Liver (tissue), 9 donors: ENCODE results near the gene CPNE5. TPM values are rescaled to one million over a fixed set of nuclear protein-coding genes. Genes with fewer than 3 reads are reported as not detected.

Source experiments
- DNase-seq: peaks from one replicate; pipeline ENCODE4 v3.0.0-alpha.2; 2017; ENCODE audit warnings: low spot score
- H3K27ac ChIP-seq, 2 donors: one replicate each; pipeline ENCODE4 v1.7.0; 2013; ENCODE audit warnings: inconsistent platforms in 2 of 2, low read length in 2 of 2, control low read depth in 1 of 2, low read depth in 1 of 2, mild to moderate bottlenecking in 1 of 2
- H3K27me3 ChIP-seq, 4 donors: one replicate each; pipeline versions ENCODE4 v1.6.1 to v1.7.0; 2013; ENCODE audit warnings: low read length in 3 of 4, inconsistent platforms in 1 of 4, mild to moderate bottlenecking in 1 of 4, moderate library complexity in 1 of 4; ENCODE audit not compliant: control insufficient read depth in 4 of 4, insufficient read depth in 4 of 4
- H3K36me3 ChIP-seq, 4 donors: one replicate each; pipeline versions ENCODE4 v1.6.1 to v1.7.0; 2013; ENCODE audit warnings: low read length in 3 of 4, mild to moderate bottlenecking in 3 of 4, low read depth in 1 of 4, moderate library complexity in 1 of 4; ENCODE audit not compliant: control insufficient read depth in 4 of 4, insufficient read depth in 3 of 4
- H3K4me1 ChIP-seq, 4 donors: one replicate each; pipeline versions ENCODE4 v1.6.1 to v1.7.0; 2013; ENCODE audit warnings: low read length in 3 of 4, mild to moderate bottlenecking in 3 of 4, moderate library complexity in 1 of 4; ENCODE audit not compliant: control insufficient read depth in 4 of 4, insufficient read depth in 4 of 4
- H3K4me3 ChIP-seq, 3 donors: one replicate each; pipeline versions ENCODE4 v1.6.1 to v1.7.0; 2013; ENCODE audit warnings: low read length in 3 of 3, control low read depth in 1 of 3, low read depth in 1 of 3, mild to moderate bottlenecking in 1 of 3
- H3K9ac ChIP-seq, 2 donors: one replicate each; pipeline ENCODE4 v1.7.0; 2013; ENCODE audit warnings: low read length in 2 of 2, mild to moderate bottlenecking in 2 of 2, moderate library complexity in 2 of 2, control low read depth in 1 of 2, low read depth in 1 of 2
- H3K9me3 ChIP-seq, 4 donors: one replicate each; pipeline versions ENCODE4 v1.6.1 to v1.7.0; 2013; ENCODE audit warnings: low read length in 3 of 4; ENCODE audit not compliant: control insufficient read depth in 4 of 4
- ATF3 ChIP-seq: IDR thresholded peaks from 2 replicates; pipeline ENCODE4 v1.6.1; 2016; ENCODE audit warnings: antibody characterized with exemption
- EGR1 ChIP-seq, 2 donors: IDR thresholded peaks; 2 replicates each; pipeline ENCODE4 v1.6.1; 2016 to 2018; ENCODE audit warnings: antibody characterized with exemption in 2 of 2, low read depth in 2 of 2
- FOXA2 ChIP-seq: IDR thresholded peaks from 2 replicates; pipeline ENCODE4 v1.6.1; 2016; ENCODE audit warnings: antibody characterized with exemption
- HNF4A ChIP-seq, 2 donors: conservative IDR thresholded peaks; 2 replicates each; pipeline ENCODE4 v1.6.1; 2016; ENCODE audit warnings: antibody characterized with exemption in 2 of 2, mild to moderate bottlenecking in 2 of 2
- HNF4G ChIP-seq: IDR thresholded peaks from 2 replicates; pipeline ENCODE4 v1.6.1; 2016; ENCODE audit warnings: antibody characterized with exemption
- MAX ChIP-seq: IDR thresholded peaks from 2 replicates; pipeline ENCODE4 v1.6.1; 2016; ENCODE audit warnings: antibody characterized with exemption
- NR2F2 ChIP-seq: IDR thresholded peaks from 2 replicates; pipeline ENCODE4 v1.6.1; 2016; ENCODE audit warnings: antibody characterized with exemption
- RAD21 ChIP-seq, 2 donors: IDR thresholded peaks; 2 replicates each; pipeline ENCODE4 v1.6.1; 2016; ENCODE audit warnings: antibody characterized with exemption in 2 of 2, mild to moderate bottlenecking in 2 of 2
- SP1 ChIP-seq: IDR thresholded peaks from 2 replicates; pipeline ENCODE4 v1.6.1; 2018; ENCODE audit warnings: antibody characterized with exemption, mild to moderate bottlenecking
- YY1 ChIP-seq: IDR thresholded peaks from 2 replicates; pipeline ENCODE4 v1.6.1; 2016; ENCODE audit warnings: antibody characterized with exemption, mild to moderate bottlenecking
- ZBTB33 ChIP-seq: IDR thresholded peaks from 2 replicates; pipeline ENCODE4 v1.6.1; 2016; ENCODE audit warnings: antibody characterized with exemption
- WGBS: extraction: QIAGEN DNeasy Blood & Tissue Kit; methylation state at CpG from one replicate; pipeline ENCODE4 v1.1.7; 2013; 5-methylcytosine and 5-hydroxymethylcytosine counted together
- polyA plus RNA-seq, 2 donors: library from polyadenylated mRNA; stranded (reverse) in 1 of 2; unstranded in 1 of 2; fragments of 200-250 nt in 1 of 2; fragments of >200 nt in 1 of 2; fragmentation: Nextera tagmentation in 1 of 2; extraction: Ambion mirVana in 1 of 2; gene quantifications; one replicate each; pipeline versions ENCODE4 v1.2.1 to v1.2.3, GENCODE V29; 2013 to 2015
- total RNA-seq, 2 donors: library from RNA; depleted of rRNA; stranded (reverse); fragments of >200 nt; gene quantifications; one replicate each; pipeline ENCODE4 v1.2.3, GENCODE V29; 2014
- TF ChIP-seq, protein P1 (sequence below): IDR thresholded peaks from 2 replicates; pipeline ENCODE4 v1.6.1; 2016; ENCODE audit warnings: antibody characterized with exemption, mild to moderate bottlenecking
- donor health status: healthy.
- donor health status: healthy.
- donor health status: healthy.
- donor health status: healthy.
- donor health status: healthy.

Gene CPNE5
- total and polyA plus RNA-seq, 4 donors: 0.24 to 1.1 (median 0.44) TPM

DNA sequence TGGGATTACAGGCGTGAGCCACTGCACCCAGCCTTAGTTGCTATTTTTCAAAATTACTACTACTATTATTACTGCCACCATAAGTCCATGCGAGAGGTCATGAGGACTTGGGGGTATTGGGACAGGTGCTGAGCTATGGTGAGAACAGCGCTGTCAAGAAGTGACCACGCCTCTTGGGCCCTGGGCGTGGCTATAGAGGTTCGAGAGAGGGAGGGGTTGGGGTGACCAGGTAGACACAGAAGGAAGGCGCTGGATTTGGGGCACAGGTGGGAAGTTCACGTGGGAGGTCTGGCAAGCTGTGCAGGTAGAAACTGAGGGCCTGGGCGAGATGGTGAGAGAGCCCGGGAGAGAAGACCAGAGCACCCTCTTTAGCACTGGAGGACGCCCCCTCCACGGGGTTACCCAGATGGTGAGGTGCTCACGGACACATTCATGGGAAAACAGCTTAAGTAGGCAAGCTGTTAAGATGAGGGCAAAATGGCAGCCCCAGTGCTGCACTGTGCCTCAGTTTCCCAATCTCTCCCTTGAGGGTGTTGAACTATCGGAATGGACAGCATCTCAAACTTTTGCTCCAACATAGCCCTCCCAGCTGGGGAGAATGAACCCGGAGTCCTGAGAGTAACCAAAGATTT lies 80.6 kb downstream of the CPNE5 start:
- no peaks in the 10 kb centered on the region for H3K4me1 ChIP-seq
- 63% methylated on average over 15 of the region's 15 CpGs for WGBS
- TF ChIP-seq SP1: no peak

GRCh38 chr6:36757943-36758508 lies 81.2 kb downstream of the CPNE5 start:
- WGBS: 76% methylated on average over 6 of the region's 6 CpGs
- no peaks in the 10 kb centered on the region for H3K36me3 ChIP-seq

More for the DNA sequence above, 80.6 kb downstream of the CPNE5 start:
- DNase-seq: no peak
- Histone ChIP-seq H3K9me3 (no peaks in the 10 kb centered on the region), H3K27ac (no peak overlapping the region), H3K36me3 (no peaks in the 10 kb centered on the region), H3K9ac (no peak overlapping the region), H3K4me3 (no peak overlapping the region), H3K27me3 (no peaks in the 10 kb centered on the region)

GRCh38 chr6:36757206-36757605 lies 82.0 kb downstream of the CPNE5 start:
- no peak overlapping the region for H3K4me3 ChIP-seq
- no peak for DNase-seq
- H3K4me1 ChIP-seq: no peaks in the 10 kb centered on the region
- H3K36me3 ChIP-seq: no peaks in the 10 kb centered on the region
- H3K9me3 ChIP-seq: no peaks in the 10 kb centered on the region
- 70% methylated on average over 4 of the region's 4 CpGs for WGBS
- H3K27ac ChIP-seq: no peak overlapping the region
- H3K27me3 ChIP-seq: no peaks in the 10 kb centered on the region
- TF ChIP-seq EGR1 (IDR thresholded peaks at IDR 0.05; ENCODE audit: low read depth in 2 of 2) (no peak), SP1 (no peak), ATF3 (no peak), NR2F2 (no peak), HNF4A (conservative IDR thresholded peaks at IDR 0.05) (no peak), MAX (no peak), FOXA2 (no peak), ZBTB33 (no peak)
- TF ChIP-seq, protein P1, sequence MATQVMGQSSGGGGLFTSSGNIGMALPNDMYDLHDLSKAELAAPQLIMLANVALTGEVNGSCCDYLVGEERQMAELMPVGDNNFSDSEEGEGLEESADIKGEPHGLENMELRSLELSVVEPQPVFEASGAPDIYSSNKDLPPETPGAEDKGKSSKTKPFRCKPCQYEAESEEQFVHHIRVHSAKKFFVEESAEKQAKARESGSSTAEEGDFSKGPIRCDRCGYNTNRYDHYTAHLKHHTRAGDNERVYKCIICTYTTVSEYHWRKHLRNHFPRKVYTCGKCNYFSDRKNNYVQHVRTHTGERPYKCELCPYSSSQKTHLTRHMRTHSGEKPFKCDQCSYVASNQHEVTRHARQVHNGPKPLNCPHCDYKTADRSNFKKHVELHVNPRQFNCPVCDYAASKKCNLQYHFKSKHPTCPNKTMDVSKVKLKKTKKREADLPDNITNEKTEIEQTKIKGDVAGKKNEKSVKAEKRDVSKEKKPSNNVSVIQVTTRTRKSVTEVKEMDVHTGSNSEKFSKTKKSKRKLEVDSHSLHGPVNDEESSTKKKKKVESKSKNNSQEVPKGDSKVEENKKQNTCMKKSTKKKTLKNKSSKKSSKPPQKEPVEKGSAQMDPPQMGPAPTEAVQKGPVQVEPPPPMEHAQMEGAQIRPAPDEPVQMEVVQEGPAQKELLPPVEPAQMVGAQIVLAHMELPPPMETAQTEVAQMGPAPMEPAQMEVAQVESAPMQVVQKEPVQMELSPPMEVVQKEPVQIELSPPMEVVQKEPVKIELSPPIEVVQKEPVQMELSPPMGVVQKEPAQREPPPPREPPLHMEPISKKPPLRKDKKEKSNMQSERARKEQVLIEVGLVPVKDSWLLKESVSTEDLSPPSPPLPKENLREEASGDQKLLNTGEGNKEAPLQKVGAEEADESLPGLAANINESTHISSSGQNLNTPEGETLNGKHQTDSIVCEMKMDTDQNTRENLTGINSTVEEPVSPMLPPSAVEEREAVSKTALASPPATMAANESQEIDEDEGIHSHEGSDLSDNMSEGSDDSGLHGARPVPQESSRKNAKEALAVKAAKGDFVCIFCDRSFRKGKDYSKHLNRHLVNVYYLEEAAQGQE: no peak
- no peak overlapping the region for H3K9ac ChIP-seq

More at GRCh38 chr6:36757943-36758508, 81.2 kb downstream of the CPNE5 start:
- TF ChIP-seq RAD21 (IDR thresholded peaks at IDR 0.05): no peak
- TF ChIP-seq ATF3: no peak
- no peak for TF ChIP-seq ZBTB33
- no peak for TF ChIP-seq HNF4A (conservative IDR thresholded peaks at IDR 0.05)
- TF ChIP-seq YY1: no peak
- TF ChIP-seq HNF4G: no peak
- H3K4me1 ChIP-seq: no peaks in the 10 kb centered on the region
- H3K9ac ChIP-seq: no peak overlapping the region
- H3K9me3 ChIP-seq: no peaks in the 10 kb centered on the region
- H3K27ac ChIP-seq: no peak overlapping the region
- H3K27me3 ChIP-seq: no peaks in the 10 kb centered on the region
- no peak for DNase-seq
- H3K4me3 ChIP-seq: no peak overlapping the region
